HG02759 (cell line): Measurements from ENCODE around the gene EHBP1L1.
A peak's percentile ranks its signal among the peaks of the same experiment; 100 is the strongest.

Experiments used
- ATAC-seq: cut with Tn5 transposase; IDR thresholded peaks from one replicate; pipeline ENCODE4 v1.9.1; 2021; ENCODE audit warnings: mild to moderate bottlenecking, moderate library complexity; ENCODE audit not compliant: unreplicated experiment

Gene EHBP1L1

GRCh38 chr11:65576867-65577755, 1.3 kb downstream of the EHBP1L1 start:
- no peak for ATAC-seq

DNA sequence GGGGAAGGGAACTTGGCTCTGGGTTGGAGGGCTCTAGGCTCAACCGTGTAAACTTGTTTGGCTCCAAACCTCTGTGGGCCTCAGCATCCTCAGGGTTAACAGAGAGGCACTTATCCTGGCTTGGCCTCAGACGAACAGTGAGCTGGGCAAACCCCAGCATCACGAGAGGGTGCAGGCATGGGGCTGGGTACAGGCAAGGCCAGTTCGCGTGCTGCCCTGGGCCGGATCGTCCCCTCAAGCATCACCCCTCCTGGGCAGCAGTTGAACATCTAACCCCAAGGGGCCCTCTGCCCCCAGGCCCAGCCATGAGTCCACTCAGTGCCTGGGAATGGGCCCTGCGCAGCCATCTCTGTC, 1.9 kb downstream of the EHBP1L1 start:
- ATAC-seq: no peak

DNA sequence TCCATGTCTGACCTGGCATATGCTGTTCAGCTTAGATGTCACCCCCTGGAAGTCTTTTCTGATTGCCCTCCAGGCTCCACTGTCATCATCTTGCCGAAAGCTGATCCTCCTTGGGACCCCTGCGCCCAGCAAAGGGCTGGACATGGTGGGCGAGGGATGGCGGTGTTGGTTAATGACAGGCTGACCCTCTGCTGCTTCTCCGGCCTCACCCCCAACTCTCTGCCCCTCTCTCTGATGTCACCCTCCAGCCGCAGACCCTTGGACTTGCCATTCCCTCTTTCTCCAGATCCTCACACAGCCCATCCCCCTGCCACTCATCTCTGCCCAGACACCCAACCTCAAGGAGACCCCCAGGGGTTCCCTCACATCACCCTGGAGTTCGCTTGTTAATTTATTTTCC, 2.3 kb downstream of the EHBP1L1 start:
- no peak for ATAC-seq

GRCh38 chr11:65578667-65579066, 2.8 kb downstream of the EHBP1L1 start:
- no peak for ATAC-seq

- ATAC-seq: no peak
These were observed 3.4 kb downstream of the EHBP1L1 start for GRCh38 chr11:65579291-65579690.

- no peak for ATAC-seq
These were observed 4.3 kb downstream of the EHBP1L1 start for GRCh38 chr11:65580031-65580692.

GRCh38 chr11:65580756-65581155, 4.9 kb downstream of the EHBP1L1 start:
- ATAC-seq: no peak

- ATAC-seq: no peak
These were observed 6.1 kb downstream of the EHBP1L1 start for GRCh38 chr11:65581928-65582327.

GRCh38 chr11:65583589-65583988, 7.7 kb downstream of the EHBP1L1 start:
- no peak for ATAC-seq

GRCh38 chr11:65584106-65584505, 8.3 kb downstream of the EHBP1L1 start:
- no peak for ATAC-seq

DNA sequence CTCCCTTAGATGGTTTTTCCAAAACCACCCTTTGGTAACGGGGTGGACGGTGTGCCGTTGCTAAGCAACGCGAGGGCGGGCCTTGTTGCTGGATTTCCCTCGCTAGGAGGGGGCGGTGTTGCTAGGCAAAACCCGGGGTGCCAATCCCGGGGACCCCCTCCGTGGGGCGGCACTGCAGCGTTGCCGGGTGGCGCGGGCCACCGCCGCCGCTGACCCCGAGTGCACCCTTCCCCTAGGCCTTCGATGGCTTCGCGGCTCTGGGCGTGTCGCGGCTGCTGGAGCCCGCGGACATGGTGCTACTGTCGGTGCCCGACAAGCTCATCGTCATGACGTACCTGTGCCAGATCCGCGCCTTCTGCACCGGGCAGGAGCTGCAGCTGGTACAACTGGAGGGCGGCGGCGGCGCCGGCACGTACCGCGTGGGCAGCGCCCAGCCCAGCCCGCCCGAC, 8.9 kb downstream of the EHBP1L1 start:
- no peak for ATAC-seq

GRCh38 chr11:65585396-65586246, 9.8 kb downstream of the EHBP1L1 start:
- ATAC-seq: no peak

DNA sequence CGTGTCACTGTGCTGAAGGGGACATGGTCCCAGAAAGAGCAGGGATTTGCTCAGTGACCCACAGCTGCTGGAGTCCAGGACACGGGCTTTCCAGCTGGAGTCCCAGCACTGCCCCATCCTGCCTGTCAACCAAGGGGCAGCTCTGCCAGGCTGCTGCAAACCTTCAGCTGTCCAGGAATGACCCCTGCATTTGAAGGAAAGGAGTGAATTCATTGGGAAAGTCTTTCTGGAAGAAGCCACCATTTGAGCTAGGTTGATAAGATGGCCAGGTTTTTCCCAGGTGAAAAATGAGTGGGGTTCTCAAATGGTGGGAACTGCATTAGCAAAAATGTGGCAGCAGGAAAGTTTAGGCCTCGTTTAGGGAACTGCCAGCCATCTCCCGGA, 10.4 kb downstream of the EHBP1L1 start:
- ATAC-seq: no peak

GRCh38 chr11:65586676-65587075, 10.8 kb downstream of the EHBP1L1 start:
- no peak for ATAC-seq

GRCh38 chr11:65588199-65589054, 12.6 kb downstream of the EHBP1L1 start:
- peak; percentile 78 for ATAC-seq

- ATAC-seq: no peak
These were observed 13.8 kb downstream of the EHBP1L1 start for GRCh38 chr11:65589444-65590239.

GRCh38 chr11:65590240-65590738, 14.4 kb downstream of the EHBP1L1 start:
- no peak for ATAC-seq

DNA sequence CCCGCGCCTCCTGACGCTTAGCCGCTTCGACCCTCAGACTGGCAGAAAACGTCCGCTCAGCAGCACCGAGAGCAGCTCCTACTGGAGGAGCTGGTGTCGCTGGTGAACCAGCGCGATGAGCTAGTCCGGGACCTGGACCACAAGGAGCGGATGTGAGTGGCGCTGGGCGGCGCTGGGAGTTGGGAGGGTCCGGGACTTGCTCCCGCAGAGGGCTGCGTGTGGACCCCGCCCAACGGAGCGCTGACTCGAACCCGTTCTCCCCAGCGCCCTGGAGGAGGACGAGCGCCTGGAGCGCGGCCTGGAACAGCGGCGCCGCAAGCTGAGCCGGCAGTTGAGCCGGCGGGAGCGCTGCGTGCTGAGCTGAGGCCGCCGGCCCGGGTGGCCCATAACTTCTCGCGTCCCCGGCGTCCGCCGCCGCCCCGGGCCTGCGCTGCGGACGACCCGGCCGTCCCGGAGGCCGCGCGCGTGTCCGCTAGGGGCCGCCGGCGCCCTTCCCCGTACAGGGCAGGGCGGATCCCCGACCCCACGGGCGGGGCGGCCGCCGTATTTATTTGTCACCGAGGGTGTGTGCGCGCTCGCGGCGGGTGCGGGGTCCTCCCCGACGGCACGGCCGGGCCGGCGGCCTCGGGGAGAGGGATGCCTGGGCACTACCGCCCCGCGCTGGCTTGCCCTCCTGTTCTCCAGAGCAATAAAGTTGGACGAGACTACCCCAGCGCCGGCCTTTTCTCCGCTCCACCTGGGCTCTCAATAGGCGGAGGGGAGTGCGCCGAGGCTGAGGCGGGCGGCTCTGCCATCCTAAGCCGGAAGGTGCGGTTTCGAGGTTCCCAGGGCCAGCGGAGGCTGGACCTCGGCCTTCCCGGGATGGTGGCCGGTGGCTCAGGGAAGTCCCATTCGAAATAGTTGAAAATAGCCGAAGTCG, 16.3 kb downstream of the EHBP1L1 start:
- ATAC-seq: no peak
